ENCODE measurements around the gene TAF4.

GRCh38 chr20:61929561-61929960 lies 136.1 kb downstream of the TAF4 start:
- TF ChIP-seq POLR2A (IDR thresholded peaks at IDR 0.05) (no peak), CTCF (IDR thresholded peaks at IDR 0.05) (no peak)

Measured in thyroid gland (tissue), 4 donors.